A673 (cell line): ENCODE results near the gene TLX1. TPM values are rescaled to one million over a fixed set of nuclear protein-coding genes. Genes with fewer than 3 reads are reported as not detected.
A peak's percentile ranks its signal among the peaks of the same experiment; 100 is the strongest.

Experiments used
- BruUV-seq: library from RNA; stranded (reverse); fragments of 400-500 nt; replicated peaks from 2 replicates; lab custom pipeline; 2021; lab: Mats Ljungman, UMichigan
- CTCF ChIA-PET: fragments of 300-600 bp; sonication (Branson Sonifier 250); formaldehyde crosslinking; loops from one replicate; lab custom pipeline; 2022; ENCODE audit warnings: antibody characterized with exemption; lab: Charles Lee
- POLR2A ChIA-PET: fragments of 300-600 bp; sonication (Branson Sonifier 250); formaldehyde crosslinking; loops from one replicate; lab custom pipeline; 2022; ENCODE audit warnings: antibody characterized with exemption; ENCODE audit not compliant: low non-redundant PET; lab: Charles Lee
- DNase-seq: peaks from one replicate; pipeline ENCODE4 v3.0.0-alpha.2; 2015; ENCODE audit warnings: low spot score
- H3K27ac ChIP-seq: fragments of 200-600 bp; sonication (generic); 2 replicates; pipeline ENCODE4 v1.5.1; 2016; ENCODE audit warnings: mixed run types, low read depth, mild to moderate bottlenecking, mixed read lengths, antibody characterized with exemption, low read length; ENCODE audit not compliant: poor library complexity, severe bottlenecking
- H3K27me3 ChIP-seq: fragments of 200-600 bp; sonication (generic); replicated peaks from 2 replicates; pipeline ENCODE4 v1.6.1; 2017; ENCODE audit warnings: mixed run types, low read depth, mild to moderate bottlenecking, mixed read lengths, antibody characterized with exemption, low read length; ENCODE audit not compliant: insufficient read depth, poor library complexity
- H3K36me3 ChIP-seq: fragments of 200-600 bp; sonication (generic); 2 replicates; pipeline ENCODE4 v1.6.1; 2016; ENCODE audit warnings: mixed run types, mild to moderate bottlenecking, mixed read lengths, antibody characterized with exemption, low read length; ENCODE audit not compliant: insufficient read depth, poor library complexity, severe bottlenecking
- H3K4me1 ChIP-seq: fragments of 200-600 bp; sonication (generic); 2 replicates; pipeline ENCODE4 v1.6.1; 2017; ENCODE audit warnings: mixed run types, mild to moderate bottlenecking, mixed read lengths, antibody characterized with exemption, low read length; ENCODE audit not compliant: insufficient read depth, poor library complexity, severe bottlenecking
- H3K4me3 ChIP-seq: fragments of 200-600 bp; sonication (generic); 2 replicates; pipeline ENCODE4 v1.5.1; 2016; ENCODE audit warnings: low read depth, mixed run types, mild to moderate bottlenecking, mixed read lengths, low read length; ENCODE audit not compliant: poor library complexity, severe bottlenecking
- H3K9me3 ChIP-seq: fragments of 200-600 bp; sonication (generic); 2 replicates; pipeline ENCODE4 v1.6.1; 2016; ENCODE audit warnings: mixed run types, low read depth, mild to moderate bottlenecking, mixed read lengths, antibody characterized with exemption, low read length; ENCODE audit not compliant: poor library complexity, severe bottlenecking
- CTCF ChIP-seq: fragments of 300-800, 200-600 bp; sonication (generic); conservative IDR thresholded peaks from 2 replicates; pipeline ENCODE4 v1.5.1; 2017; ENCODE audit warnings: low read depth, mild to moderate bottlenecking, antibody characterized with exemption, low read length, moderate library complexity, mixed read lengths
- EZH2 ChIP-seq: fragments of 200-600 bp; sonication (generic); IDR thresholded peaks from 2 replicates; pipeline ENCODE4 v1.6.1; 2017; ENCODE audit warnings: borderline replicate concordance, low read depth, mild to moderate bottlenecking, mixed read lengths, antibody characterized with exemption, low read length; ENCODE audit not compliant: poor library complexity, severe bottlenecking
- intact Hi-C: fragments of 100-400 bp; cut with micrococcal nuclease; formaldehyde crosslinking; loops from one replicate; pipeline ENCODE4 v1.10.0; 2022; ENCODE audit not compliant: unreplicated experiment
- total RNA-seq: library from RNA; stranded (reverse); gene quantifications from 2 replicates; pipeline ENCODE4 v1.2.3, GENCODE V29; 2021

The TLX1 gene
- total RNA-seq, 1 experiment from 2014 or later, result not detected

GRCh38 chr10:101157756-101158458, 26.8 kb downstream of the TLX1 start:
- no TSS peak for BruUV-seq
- TF ChIP-seq CTCF (no peak), EZH2 (no peak)
- Histone ChIP-seq H3K9me3 (no peaks in the 10 kb centered on the region), H3K4me3 (no peak overlapping the region), H3K27ac (no peak overlapping the region), H3K36me3 (no peaks in the 10 kb centered on the region), H3K27me3 (peaks cover under 1% of the 10 kb centered on the region), H3K4me1 (peaks cover 4% of the 10 kb centered on the region)
- intact Hi-C loops, result no loop called here
- ChIA-PET POLR2A (no interaction called here), CTCF (no interaction called here)
- DNase-seq, result no peak

- no peak for TF ChIP-seq CTCF
- no peak for TF ChIP-seq EZH2
- H3K9me3 ChIP-seq, result no peaks in the 10 kb centered on the region
- no peaks in the 10 kb centered on the region for H3K27me3 ChIP-seq
- ChIA-PET CTCF (interaction anchor here (0.6 kb wide), 1 partner anchor 53 kb away, joined by 3 read pairs; no protein-coding TSS in a partner anchor), POLR2A (no interaction called here)
- H3K4me3 ChIP-seq, result no peak overlapping the region
- intact Hi-C loops, result no loop called here
- peaks cover 5% of the 10 kb centered on the region for H3K4me1 ChIP-seq
- no peak for DNase-seq
- no peak overlapping the region for H3K27ac ChIP-seq
- BruUV-seq, result no TSS peak
- no peaks in the 10 kb centered on the region for H3K36me3 ChIP-seq
Measured at GRCh38 chr10:101158459-101159058, 27.5 kb downstream of the TLX1 start.

GRCh38 chr10:101161494-101162299, 30.6 kb downstream of the TLX1 start:
- peaks cover 13% of the 10 kb centered on the region for H3K4me1 ChIP-seq
- intact Hi-C loops, result loop anchor here (5.0 to 10.0 kb wide), 2 partner anchors 411 to 913 kb away; no protein-coding TSS in a partner anchor
- H3K36me3 ChIP-seq, result no peaks in the 10 kb centered on the region
- ChIA-PET CTCF (interaction anchor here (0.5 to 1.0 kb wide), 3 partner anchors 135 to 305 kb away, joined by 4 to 7 read pairs (median 5); no protein-coding TSS in a partner anchor), POLR2A (no interaction called here)
- H3K4me3 ChIP-seq, result peak overlapping the region; percentile 32
- no TSS peak for BruUV-seq
- peak; percentile 84 for DNase-seq
- H3K27ac ChIP-seq, result no peak overlapping the region
- H3K27me3 ChIP-seq, result no peaks in the 10 kb centered on the region
- TF ChIP-seq EZH2, result no peak
- TF ChIP-seq CTCF, result peak; percentile 98
- no peaks in the 10 kb centered on the region for H3K9me3 ChIP-seq
